ENCODE data around the gene SMAP1.

DNA sequence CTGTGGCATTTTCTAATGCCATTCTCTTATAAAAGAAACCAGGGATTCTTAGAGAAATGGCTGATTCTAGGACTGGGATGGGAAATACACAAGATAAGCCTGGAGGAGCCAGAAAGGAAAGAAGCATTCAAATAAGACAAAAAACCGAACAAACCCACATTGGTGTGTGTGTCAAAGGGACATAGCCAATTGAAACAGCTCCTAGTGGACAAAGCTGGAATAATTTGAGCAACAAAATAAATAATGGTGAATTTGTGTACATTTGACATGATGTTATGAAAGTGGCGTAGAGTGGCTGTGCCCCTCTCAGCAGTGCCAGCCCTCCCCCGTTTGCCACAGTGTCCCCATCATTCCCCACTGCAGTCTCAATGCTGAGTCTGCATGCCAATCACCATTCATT is 233.6 kb downstream of the SMAP1 start:
- TF ChIP-seq CTCF (IDR thresholded peaks at IDR 0.05; ENCODE audit: low read depth, low read length) (no peak), EZH2phosphoT487 (IDR thresholded peaks at IDR 0.05; ENCODE audit: low read depth) (no peak)

Measured in OCI-LY3 (cell line).